Subcutaneous adipose tissue (tissue), 4 donors: Measurements from ENCODE around the gene ADCY3. TPM values are rescaled to one million over a fixed set of nuclear protein-coding genes. Genes with fewer than 3 reads are reported as not detected.

ENCODE experiments used
- CTCF ChIP-seq: fragments of 450-650 bp; IDR thresholded peaks from one replicate; pipeline ENCODE4 v1.5.1; 2016; ENCODE audit warnings: low read depth, mild to moderate bottlenecking, control low read depth, antibody characterized with exemption, moderate library complexity
- total RNA-seq, 4 donors: library from RNA; depleted of rRNA; stranded (reverse); fragments of >200 nt; gene quantifications; one replicate each; pipeline ENCODE4 v1.1.0, GENCODE V29; 2016

ADCY3 gene
- total RNA-seq, 4 donors from 2014 or later = 39.2 to 133 (median 74.5) TPM

DNA sequence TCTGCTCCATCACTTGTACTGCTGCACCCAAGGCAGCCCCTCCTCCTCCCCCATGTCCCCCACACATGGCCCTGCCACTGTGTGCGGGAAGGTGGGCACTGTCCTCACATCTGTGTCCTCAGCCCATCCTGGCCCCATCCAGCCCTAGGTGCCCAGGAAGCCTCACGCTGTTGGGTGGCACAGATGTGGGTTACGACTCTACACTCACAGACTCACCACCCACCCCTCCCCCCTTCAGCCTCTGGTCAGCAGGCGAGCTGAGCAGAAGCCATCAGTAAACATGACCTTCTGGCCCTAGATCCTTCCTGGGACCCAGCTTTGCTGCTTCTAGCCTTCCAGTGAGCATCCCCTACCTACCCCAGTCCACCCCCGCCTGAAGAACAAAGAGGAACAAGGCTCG, 43.0 kb downstream of the ADCY3 start:
- TF ChIP-seq CTCF = no peak

- TF ChIP-seq CTCF = no peak
These were observed 44.1 kb downstream of the ADCY3 start for GRCh38 chr2:24875901-24876300.

GRCh38 chr2:24875272-24875671, 44.8 kb downstream of the ADCY3 start:
- TF ChIP-seq CTCF = no peak

GRCh38 chr2:24874035-24874434, 46.0 kb downstream of the ADCY3 start:
- TF ChIP-seq CTCF = no peak

GRCh38 chr2:24873619-24874018, 46.4 kb downstream of the ADCY3 start:
- TF ChIP-seq CTCF = no peak

DNA sequence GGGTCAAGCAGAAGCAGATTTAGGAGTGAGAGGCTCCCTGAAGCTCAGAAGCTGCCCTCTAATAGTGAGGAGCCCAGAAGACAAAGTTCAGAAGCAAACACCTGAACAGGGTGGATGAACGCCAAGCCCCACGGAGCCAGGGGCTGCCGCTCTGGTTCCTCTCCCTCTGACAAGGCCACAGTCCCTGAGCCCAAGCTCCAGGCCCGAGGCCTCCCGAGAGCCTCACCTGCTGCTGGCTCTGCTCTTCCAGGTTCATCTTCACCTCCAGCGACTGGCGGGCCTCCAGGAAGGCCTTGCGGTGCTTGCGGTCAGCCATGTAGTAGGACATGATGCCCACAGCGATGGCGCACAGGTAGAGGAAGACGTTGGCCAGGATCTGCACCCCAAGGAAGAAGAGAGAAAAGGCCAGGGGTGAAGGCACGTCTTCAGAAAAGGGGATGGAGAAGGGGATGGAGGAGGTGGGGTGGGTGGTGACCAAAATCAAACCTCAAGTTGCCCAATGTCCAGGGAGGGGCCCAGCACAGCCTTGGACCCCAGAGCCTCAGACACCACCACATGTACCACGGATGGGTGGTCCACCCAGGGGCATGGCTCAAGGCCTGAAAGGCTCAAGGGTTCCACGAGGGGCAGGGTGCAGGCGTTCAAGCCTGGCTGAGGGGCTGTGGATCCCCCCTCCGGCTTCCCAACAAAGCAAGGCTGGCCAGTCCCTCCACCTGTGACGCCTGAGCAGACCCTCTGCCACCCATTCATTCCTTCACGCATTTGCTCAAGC, 47.5 kb downstream of the ADCY3 start:
- TF ChIP-seq CTCF = no peak

DNA sequence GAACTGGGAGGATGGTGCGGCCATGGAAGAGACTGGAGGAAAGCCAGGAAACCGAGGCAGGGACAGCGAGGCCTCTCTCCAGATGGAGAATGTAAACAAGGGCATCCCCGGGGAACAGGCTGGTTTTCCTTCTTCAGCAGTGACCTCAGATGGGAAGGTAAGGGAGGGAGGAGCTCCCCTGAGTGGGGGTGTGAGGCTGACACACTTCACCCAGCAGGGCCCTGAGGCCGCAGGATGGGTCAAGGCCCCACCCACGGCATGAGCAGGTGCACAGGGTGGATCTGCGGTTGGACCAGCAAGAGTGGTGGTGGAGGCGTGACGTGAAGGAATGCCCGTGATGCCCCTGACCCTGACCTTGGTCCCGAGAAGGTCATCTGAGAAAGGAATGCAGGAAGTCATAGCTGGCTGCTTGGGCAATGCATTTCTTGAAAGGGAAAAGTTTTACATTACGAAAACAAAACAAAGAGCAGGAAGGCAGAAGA, 48.1 kb downstream of the ADCY3 start:
- no peak for TF ChIP-seq CTCF
